ENCODE measurements around the gene CLCN6.

The CLCN6 gene

GRCh38 chr1:11856698-11857097 lies 50.7 kb downstream of the CLCN6 start:
- no peak for DNase-seq

- no peak for DNase-seq
Observed at GRCh38 chr1:11857164-11857851, 51.3 kb downstream of the CLCN6 start.

- no peak for DNase-seq
Observed at GRCh38 chr1:11858158-11858557, 52.2 kb downstream of the CLCN6 start.

GRCh38 chr1:11858613-11858967 lies 52.6 kb downstream of the CLCN6 start, which contains the start of gene NPPB:
Gene NPPB, minus strand, starts transcription at chr1:11858945. Its CDS starts 112 bp downstream, at chr1:11858833.
- no peak for DNase-seq

- DNase-seq = peak; percentile 50
Observed at GRCh38 chr1:11858968-11859871, 53.2 kb downstream of the CLCN6 start.

- DNase-seq = no peak
Observed at GRCh38 chr1:11860083-11860482, 54.1 kb downstream of the CLCN6 start.

- DNase-seq = no peak
Observed at GRCh38 chr1:11860587-11860986, 54.6 kb downstream of the CLCN6 start.

GRCh38 chr1:11862890-11863289 lies 56.9 kb downstream of the CLCN6 start:
- no peak for DNase-seq

- no peak for DNase-seq
Observed at GRCh38 chr1:11868331-11868980, 62.5 kb downstream of the CLCN6 start.

- no peak for DNase-seq
Observed at GRCh38 chr1:11869104-11869503, 63.1 kb downstream of the CLCN6 start.

GRCh38 chr1:11869650-11870207 lies 63.7 kb downstream of the CLCN6 start:
- no peak for DNase-seq

- DNase-seq = no peak
Observed at GRCh38 chr1:11872545-11872944, 66.6 kb downstream of the CLCN6 start.

GRCh38 chr1:11873395-11874257 lies 67.6 kb downstream of the CLCN6 start:
- no peak for DNase-seq

- no peak for DNase-seq
Observed at GRCh38 chr1:11874258-11874562, 68.2 kb downstream of the CLCN6 start.

GRCh38 chr1:11874624-11875023 lies 68.6 kb downstream of the CLCN6 start:
- DNase-seq = no peak

GRCh38 chr1:11875094-11875493 lies 69.1 kb downstream of the CLCN6 start:
- DNase-seq = no peak

GRCh38 chr1:11877074-11877473 lies 71.1 kb downstream of the CLCN6 start:
- no peak for DNase-seq

- DNase-seq = no peak
Observed at GRCh38 chr1:11878081-11878890, 72.3 kb downstream of the CLCN6 start.

GRCh38 chr1:11878891-11879190 lies 72.8 kb downstream of the CLCN6 start:
- no peak for DNase-seq

GRCh38 chr1:11879311-11880180 lies 73.6 kb downstream of the CLCN6 start:
- DNase-seq = no peak

- no peak for DNase-seq
Observed at GRCh38 chr1:11880181-11880575, 74.2 kb downstream of the CLCN6 start.
